ENCODE data around the gene ATP2B3.

Gene ATP2B3

DNA sequence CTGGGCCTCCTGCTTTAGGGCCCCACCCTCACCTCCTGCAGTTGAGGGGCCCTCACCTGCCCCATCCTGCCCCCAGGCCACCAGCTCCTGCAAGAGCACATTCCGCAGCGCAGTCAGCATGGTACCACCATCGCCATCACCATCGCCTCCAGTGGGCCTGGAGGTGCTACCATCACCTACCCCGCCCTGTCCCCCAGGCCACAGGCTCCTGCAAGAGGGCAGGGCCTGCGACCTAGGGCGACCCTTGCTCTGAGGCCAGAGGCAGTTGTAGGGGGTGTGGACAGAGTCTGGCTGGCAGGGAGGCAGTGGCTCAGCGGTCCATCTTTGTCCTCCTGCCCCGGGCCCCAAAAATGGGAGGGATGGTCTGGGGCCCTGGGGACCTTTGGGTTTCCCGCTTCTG is 43.2 kb upstream of the ATP2B3 start:
- H3K9me3 ChIP-seq (ENCODE audit: control extremely low read depth in 1 of 5, control insufficient read depth in 4 of 5, insufficient read depth in 2 of 5, low read depth in 1 of 5, low read length in 4 of 5) = no peaks in the 10 kb centered on the region
- ChIA-PET POLR2A (no interaction called here), CTCF (interaction anchor here (1.4 to 4.4 kb wide), 2 partner anchors 20 to 33 kb away, joined by 3 to 43 read pairs; partner anchors contain the start of gene BGN)
- 91% methylated on average over 6 of the region's 10 CpGs for WGBS (ENCODE audit: insufficient coverage)
- DNase-seq = no peak
- H3K27ac ChIP-seq (ENCODE audit: insufficient read depth in 1 of 2, low read depth in 1 of 2, low read length in 2 of 2, poor library complexity in 1 of 2, severe bottlenecking in 2 of 2) = no peak overlapping the region
- no peak overlapping the region for H3K4me3 ChIP-seq (ENCODE audit: control insufficient read depth in 1 of 7, extremely low read depth in 1 of 7, insufficient read depth in 4 of 7, low read depth in 2 of 7, low read length in 6 of 7)
- H3K27me3 ChIP-seq (replicated peaks in 2 of 5; ENCODE audit: control insufficient read depth in 4 of 5, insufficient read depth in 5 of 5, low read length in 4 of 5) = peaks cover 0 to 10% (median 0%) of the 10 kb centered on the region in 5 experiments
- H3K4me1 ChIP-seq (ENCODE audit: control extremely low read depth in 1 of 4, control insufficient read depth in 4 of 4, insufficient read depth in 4 of 4, low read length in 3 of 4) = peaks cover 0 to 21% (median 9%) of the 10 kb centered on the region in 4 experiments
- H3K36me3 ChIP-seq (ENCODE audit: control insufficient read depth in 4 of 4, insufficient read depth in 4 of 4, low read length in 3 of 4) = no peaks in the 10 kb centered on the region

DNA sequence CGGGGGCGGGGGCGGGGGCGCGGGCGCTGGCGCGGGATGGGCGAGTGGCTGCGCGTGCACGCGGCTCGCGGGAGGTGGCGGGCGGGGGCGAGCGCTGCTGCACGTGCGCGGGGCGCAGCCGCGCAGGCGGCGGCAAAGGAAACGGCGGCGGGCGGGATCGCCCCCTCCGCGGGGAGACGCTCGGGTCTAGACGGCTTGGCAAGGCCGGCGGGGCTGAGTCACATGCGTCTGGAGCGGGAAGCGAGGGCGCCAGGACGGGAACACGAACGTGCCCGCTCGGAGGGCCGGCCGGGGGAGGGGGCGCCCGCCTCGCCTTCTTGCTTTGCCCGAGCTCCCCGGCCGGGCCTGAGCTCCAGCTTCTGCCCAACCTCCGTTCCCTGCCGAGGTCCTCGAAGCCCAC is 42.7 kb upstream of the ATP2B3 start:
- Histone ChIP-seq H3K9me3 (ENCODE audit: control extremely low read depth in 1 of 5, control insufficient read depth in 4 of 5, insufficient read depth in 2 of 5, low read depth in 1 of 5, low read length in 4 of 5) (no peaks in the 10 kb centered on the region), H3K36me3 (ENCODE audit: control insufficient read depth in 4 of 4, insufficient read depth in 4 of 4, low read length in 3 of 4) (no peaks in the 10 kb centered on the region), H3K4me3 (ENCODE audit: control insufficient read depth in 1 of 7, extremely low read depth in 1 of 7, insufficient read depth in 4 of 7, low read depth in 2 of 7, low read length in 6 of 7) (peak overlapping the region in 2 of 7 experiments; percentile 26 to 28), H3K27me3 (replicated peaks in 2 of 5; ENCODE audit: control insufficient read depth in 4 of 5, insufficient read depth in 5 of 5, low read length in 4 of 5) (peaks cover 0 to 7% (median 0%) of the 10 kb centered on the region in 5 experiments), H3K27ac (ENCODE audit: insufficient read depth in 1 of 2, low read depth in 1 of 2, low read length in 2 of 2, poor library complexity in 1 of 2, severe bottlenecking in 2 of 2) (no peak overlapping the region), H3K4me1 (ENCODE audit: control extremely low read depth in 1 of 4, control insufficient read depth in 4 of 4, insufficient read depth in 4 of 4, low read length in 3 of 4) (peaks cover 0 to 17% (median 7%) of the 10 kb centered on the region in 4 experiments)
- 33% methylated on average over 51 of the region's 59 CpGs for WGBS (ENCODE audit: insufficient coverage)
- ChIA-PET POLR2A (interaction anchor here (0.6 kb wide), 1 partner anchor 28 kb away, joined by 3 read pairs; no protein-coding TSS in a partner anchor), CTCF (interaction anchor here (0.8 to 4.4 kb wide), 4 partner anchors 10 to 32 kb away, joined by 3 to 43 read pairs (median 3); partner anchors contain the start of gene BGN)
- peak; percentile 20 to 57 (median 46) for DNase-seq

GRCh38 chrX:153475271-153475670 is 42.2 kb upstream of the ATP2B3 start:
- H3K4me1 ChIP-seq (ENCODE audit: control extremely low read depth in 1 of 4, control insufficient read depth in 4 of 4, insufficient read depth in 4 of 4, low read length in 3 of 4) = peaks cover 0 to 13% (median 6%) of the 10 kb centered on the region in 4 experiments
- WGBS (ENCODE audit: insufficient coverage) = 88% methylated on average over 6 of the region's 7 CpGs
- ChIA-PET CTCF (interaction anchor here (0.8 to 1.2 kb wide), 2 partner anchors 10 to 15 kb away, joined by 3 read pairs; no protein-coding TSS in a partner anchor), POLR2A (interaction anchor here (0.6 kb wide), 1 partner anchor 29 kb away, joined by 3 read pairs; no protein-coding TSS in a partner anchor)
- peak overlapping the region in 1 of 7 experiments; percentile 28 for H3K4me3 ChIP-seq (ENCODE audit: control insufficient read depth in 1 of 7, extremely low read depth in 1 of 7, insufficient read depth in 4 of 7, low read depth in 2 of 7, low read length in 6 of 7)
- DNase-seq = no peak
- no peaks in the 10 kb centered on the region for H3K9me3 ChIP-seq (ENCODE audit: control extremely low read depth in 1 of 5, control insufficient read depth in 4 of 5, insufficient read depth in 2 of 5, low read depth in 1 of 5, low read length in 4 of 5)
- H3K27ac ChIP-seq (ENCODE audit: insufficient read depth in 1 of 2, low read depth in 1 of 2, low read length in 2 of 2, poor library complexity in 1 of 2, severe bottlenecking in 2 of 2) = no peak overlapping the region
- no peaks in the 10 kb centered on the region for H3K36me3 ChIP-seq (ENCODE audit: control insufficient read depth in 4 of 4, insufficient read depth in 4 of 4, low read length in 3 of 4)
- peaks cover 0 to 7% (median 0%) of the 10 kb centered on the region in 5 experiments for H3K27me3 ChIP-seq (replicated peaks in 2 of 5; ENCODE audit: control insufficient read depth in 4 of 5, insufficient read depth in 5 of 5, low read length in 4 of 5)

DNA sequence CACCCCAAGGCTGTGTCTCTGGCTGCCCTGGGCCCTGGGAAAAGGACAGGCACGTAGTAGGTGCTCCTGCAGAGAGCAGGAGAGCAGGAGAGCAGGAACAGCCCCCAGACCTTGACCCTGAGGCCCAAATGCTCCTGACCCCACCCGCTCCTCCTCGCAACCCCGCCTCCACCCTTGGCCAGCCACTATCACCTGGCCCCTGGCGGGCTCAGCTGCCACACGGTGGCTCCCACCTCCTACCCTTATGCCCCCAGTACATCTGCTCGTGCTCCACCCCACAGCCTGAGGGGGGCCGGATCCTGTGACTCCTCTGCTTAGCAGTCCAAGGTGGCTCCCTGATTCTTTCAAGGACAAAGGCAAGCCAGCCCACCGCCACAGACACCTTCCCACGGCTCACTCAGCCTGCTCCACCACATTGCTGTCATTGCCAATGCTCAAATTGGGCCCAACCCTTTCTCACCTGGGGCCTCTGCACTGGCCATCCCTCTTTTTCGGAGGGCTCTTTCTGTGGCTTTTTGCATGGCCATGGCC is 41.6 kb upstream of the ATP2B3 start:
- Histone ChIP-seq H3K27ac (ENCODE audit: insufficient read depth in 1 of 2, low read depth in 1 of 2, low read length in 2 of 2, poor library complexity in 1 of 2, severe bottlenecking in 2 of 2) (no peak overlapping the region), H3K4me1 (ENCODE audit: control extremely low read depth in 1 of 4, control insufficient read depth in 4 of 4, insufficient read depth in 4 of 4, low read length in 3 of 4) (peaks cover 0 to 13% (median 6%) of the 10 kb centered on the region in 4 experiments)
- CTCF ChIA-PET = interaction anchor here (0.8 to 1.2 kb wide), 2 partner anchors 9 to 15 kb away, joined by 3 read pairs; no protein-coding TSS in a partner anchor

DNA sequence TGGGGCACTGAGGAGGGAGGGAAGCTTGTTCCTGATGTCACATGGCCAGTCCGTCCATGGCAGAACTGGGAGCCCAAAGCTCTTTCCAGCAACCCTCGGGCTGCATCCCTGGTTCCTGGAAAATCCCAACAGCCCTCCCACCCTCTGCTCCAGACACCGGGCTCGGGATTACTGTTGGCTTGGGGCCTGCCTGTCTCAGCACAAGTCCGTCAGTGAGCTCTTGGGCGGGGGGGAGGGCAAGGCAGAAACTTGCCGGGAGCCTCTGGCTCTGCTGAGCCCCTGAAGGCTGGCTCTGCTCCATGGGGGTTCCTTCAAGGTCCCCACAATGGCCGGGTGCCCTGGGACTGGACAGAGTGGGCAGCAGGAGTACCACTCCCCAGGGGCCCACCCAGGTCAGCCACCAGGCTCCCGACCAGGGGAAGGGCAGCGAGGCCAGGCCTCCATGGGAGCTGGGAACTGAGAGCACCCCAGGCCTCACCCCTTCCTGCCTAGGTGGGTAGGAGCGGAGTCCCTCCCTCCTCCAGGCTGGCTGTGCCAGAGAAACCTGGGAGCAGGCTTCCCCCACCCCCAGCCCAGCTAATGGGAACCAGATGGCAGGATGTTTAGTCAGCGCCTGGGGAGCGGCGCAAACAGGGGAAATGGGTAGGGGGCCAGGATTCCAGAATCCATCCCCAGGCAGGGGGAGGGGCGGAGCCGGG is 40.6 kb upstream of the ATP2B3 start:
- Histone ChIP-seq H3K36me3 (ENCODE audit: control insufficient read depth in 4 of 4, insufficient read depth in 4 of 4, low read length in 3 of 4) (no peaks in the 10 kb centered on the region), H3K4me1 (ENCODE audit: control extremely low read depth in 1 of 4, control insufficient read depth in 4 of 4, insufficient read depth in 4 of 4, low read length in 3 of 4) (peaks cover 0 to 13% (median 5%) of the 10 kb centered on the region in 4 experiments), H3K27me3 (replicated peaks in 2 of 5; ENCODE audit: control insufficient read depth in 4 of 5, insufficient read depth in 5 of 5, low read length in 4 of 5) (peaks cover 0 to 3% (median 0%) of the 10 kb centered on the region in 5 experiments), H3K4me3 (ENCODE audit: control insufficient read depth in 1 of 7, extremely low read depth in 1 of 7, insufficient read depth in 4 of 7, low read depth in 2 of 7, low read length in 6 of 7) (no peak overlapping the region), H3K27ac (ENCODE audit: insufficient read depth in 1 of 2, low read depth in 1 of 2, low read length in 2 of 2, poor library complexity in 1 of 2, severe bottlenecking in 2 of 2) (no peak overlapping the region), H3K9me3 (ENCODE audit: control extremely low read depth in 1 of 5, control insufficient read depth in 4 of 5, insufficient read depth in 2 of 5, low read depth in 1 of 5, low read length in 4 of 5) (no peaks in the 10 kb centered on the region)
- POLR2A ChIA-PET = no interaction called here
- DNase-seq = no peak
- CTCF ChIA-PET = interaction anchor here (1.6 kb wide), 1 partner anchor 19 kb away, joined by 5 read pairs; no protein-coding TSS in a partner anchor
- WGBS (ENCODE audit: insufficient coverage) = 90% methylated on average over 11 of the region's 16 CpGs

More for the DNA sequence above, 41.6 kb upstream of the ATP2B3 start:
- POLR2A ChIA-PET = no interaction called here
- WGBS (ENCODE audit: insufficient coverage) = 85% methylated on average over 9 of the region's 11 CpGs
- Histone ChIP-seq H3K9me3 (ENCODE audit: control extremely low read depth in 1 of 5, control insufficient read depth in 4 of 5, insufficient read depth in 2 of 5, low read depth in 1 of 5, low read length in 4 of 5) (no peaks in the 10 kb centered on the region), H3K27me3 (replicated peaks in 2 of 5; ENCODE audit: control insufficient read depth in 4 of 5, insufficient read depth in 5 of 5, low read length in 4 of 5) (peaks cover 0 to 7% (median 0%) of the 10 kb centered on the region in 5 experiments), H3K36me3 (ENCODE audit: control insufficient read depth in 4 of 4, insufficient read depth in 4 of 4, low read length in 3 of 4) (no peaks in the 10 kb centered on the region), H3K4me3 (ENCODE audit: control insufficient read depth in 1 of 7, extremely low read depth in 1 of 7, insufficient read depth in 4 of 7, low read depth in 2 of 7, low read length in 6 of 7) (no peak overlapping the region)
- no peak for DNase-seq

- POLR2A ChIA-PET = no interaction called here
- CTCF ChIA-PET = interaction anchor here (1.6 kb wide), 1 partner anchor 19 kb away, joined by 5 read pairs; no protein-coding TSS in a partner anchor
- H3K36me3 ChIP-seq (ENCODE audit: control insufficient read depth in 4 of 4, insufficient read depth in 4 of 4, low read length in 3 of 4) = no peaks in the 10 kb centered on the region
- no peak overlapping the region for H3K27ac ChIP-seq (ENCODE audit: insufficient read depth in 1 of 2, low read depth in 1 of 2, low read length in 2 of 2, poor library complexity in 1 of 2, severe bottlenecking in 2 of 2)
- 79% methylated on average over 11 of the region's 11 CpGs for WGBS (ENCODE audit: insufficient coverage)
- H3K27me3 ChIP-seq (replicated peaks in 2 of 5; ENCODE audit: control insufficient read depth in 4 of 5, insufficient read depth in 5 of 5, low read length in 4 of 5) = peaks cover 0 to 3% (median 0%) of the 10 kb centered on the region in 5 experiments
- no peak for DNase-seq
- no peaks in the 10 kb centered on the region for H3K9me3 ChIP-seq (ENCODE audit: control extremely low read depth in 1 of 5, control insufficient read depth in 4 of 5, insufficient read depth in 2 of 5, low read depth in 1 of 5, low read length in 4 of 5)
- peaks cover 0 to 13% (median 5%) of the 10 kb centered on the region in 4 experiments for H3K4me1 ChIP-seq (ENCODE audit: control extremely low read depth in 1 of 4, control insufficient read depth in 4 of 4, insufficient read depth in 4 of 4, low read length in 3 of 4)
- H3K4me3 ChIP-seq (ENCODE audit: control insufficient read depth in 1 of 7, extremely low read depth in 1 of 7, insufficient read depth in 4 of 7, low read depth in 2 of 7, low read length in 6 of 7) = no peak overlapping the region
These were observed 40.0 kb upstream of the ATP2B3 start for GRCh38 chrX:153477364-153477857.
